GM12878 (cell line): ENCODE data around the gene DLX1. TPM values are rescaled to one million over a fixed set of nuclear protein-coding genes. Genes with fewer than 3 reads are reported as not detected.
A peak's percentile ranks its signal among the peaks of the same experiment; 100 is the strongest.

Source experiments
- ATAC-seq: fragments of 200-7000 bp; cut with Tn5 transposase; 3 replicates; pipeline ENCODE4 v1.9.1; 2020; ENCODE audit warnings: mild to moderate bottlenecking, moderate library complexity
- BruUV-seq: library from RNA; stranded (reverse); fragments of 400-500 nt; replicated peaks from 2 replicates; lab custom pipeline; 2021; lab: Mats Ljungman, UMichigan
- CTCF ChIA-PET: fragments of 300-600 bp; sonication (Branson Sonifier 250); formaldehyde crosslinking; extraction: SDS; loops from one replicate; lab custom pipeline; 2021; ENCODE audit warnings: inconsistent platforms; lab: Yijun Ruan, JAX
- POLR2A ChIA-PET: fragments of 350-600 bp; formaldehyde crosslinking; extraction: SDS; loops from one replicate; lab custom pipeline; 2021; ENCODE audit warnings: inconsistent platforms; lab: Charles Lee
- RAD21 ChIA-PET: fragments of 300-600 bp; sonication (Branson Sonifier 250); formaldehyde crosslinking; loops from one replicate; lab custom pipeline; 2023; ENCODE audit warnings: antibody characterized with exemption; ENCODE audit not compliant: unreplicated experiment; lab: Charles Lee
- SMC1A ChIA-PET: fragments of 300-600 bp; sonication (Branson Sonifier 250); formaldehyde crosslinking; loops from one replicate; lab custom pipeline; 2023; ENCODE audit not compliant: unreplicated experiment, uncharacterized antibody; lab: Charles Lee
- DNase-seq: peaks from one replicate; pipeline ENCODE4 v3.0.0-alpha.2; 2011; ENCODE audit warnings: low read depth, low spot score
- FAIRE-seq: peaks from 3 replicates; lab custom pipeline; 2011; peaks lifted over from hg19 to GRCh38; lab: Jason Lieb, UNC
- H2AFZ ChIP-seq: 2 replicates; pipeline ENCODE4 v1.6.0; 2011; ENCODE audit warnings: low read depth, low read length, control low read depth; ENCODE audit not compliant: control insufficient read depth
- H3K27ac ChIP-seq: 2 replicates; pipeline ENCODE4 v1.5.1; 2011; ENCODE audit warnings: control low read depth; ENCODE audit not compliant: control insufficient read depth, insufficient read depth
- H3K27me3 ChIP-seq, 2 experiments: replicated peaks in 1 of 2; 2 replicates each; pipeline versions ENCODE4 v1.6.0 to v1.6.1; 2011; ENCODE audit warnings: low read length in 1 of 2; ENCODE audit not compliant: control insufficient read depth in 2 of 2, insufficient read depth in 2 of 2
- H3K36me3 ChIP-seq, 2 experiments: 2 replicates each; pipeline ENCODE4 v1.5.1; 2011; ENCODE audit warnings: low read length in 1 of 2; ENCODE audit not compliant: control insufficient read depth in 2 of 2, insufficient read depth in 2 of 2
- H3K4me1 ChIP-seq: 2 replicates; pipeline ENCODE4 v1.6.1; 2011; ENCODE audit warnings: mild to moderate bottlenecking, low read length, moderate library complexity, mixed read lengths; ENCODE audit not compliant: control insufficient read depth, insufficient read depth
- H3K4me2 ChIP-seq: 2 replicates; pipeline ENCODE4 v1.6.0; 2011; ENCODE audit warnings: control low read depth; ENCODE audit not compliant: control insufficient read depth, insufficient read depth
- H3K4me3 ChIP-seq: fragments of 200-600 bp; sonication (generic); 2 replicates; pipeline ENCODE4 v1.5.1; 2016
- H3K79me2 ChIP-seq: 2 replicates; pipeline ENCODE4 v1.6.0; 2011; ENCODE audit warnings: low read length; ENCODE audit not compliant: control insufficient read depth, insufficient read depth
- H3K9ac ChIP-seq: 2 replicates; pipeline ENCODE4 v1.8.0; 2011; ENCODE audit warnings: low read length, control low read depth, mixed read lengths; ENCODE audit not compliant: control insufficient read depth, insufficient read depth
- H3K9me3 ChIP-seq: replicated peaks from 3 replicates; pipeline ENCODE4 v1.5.1; 2011; ENCODE audit warnings: mild to moderate bottlenecking, low read length; ENCODE audit not compliant: control insufficient read depth, insufficient read depth
- H4K20me1 ChIP-seq: 2 replicates; pipeline ENCODE4 v1.6.0; 2011; ENCODE audit not compliant: control insufficient read depth, insufficient read depth
- BHLHE40 ChIP-seq, 2 experiments: fragments of 450-650 bp in 1 of 2; IDR thresholded peaks; 2 replicates each; pipeline ENCODE4 v1.6.1; 2011 to 2017; ENCODE audit warnings: low read depth in 2 of 2, borderline replicate concordance in 1 of 2, improper control_type of control experiment in 1 of 2, low read length in 1 of 2, mild to moderate bottlenecking in 1 of 2
- CHD2 ChIP-seq: IDR thresholded peaks from 2 replicates; pipeline ENCODE4 v1.6.1; 2011; ENCODE audit warnings: low read depth, low read length, improper control_type of control experiment, borderline replicate concordance
- EED ChIP-seq: sonication (generic); IDR thresholded peaks from 2 replicates; pipeline ENCODE4 v1.6.1; 2016; ENCODE audit warnings: antibody characterized with exemption, low read depth
- EZH2 ChIP-seq: IDR thresholded peaks from 2 replicates; pipeline ENCODE4 v1.6.1; 2012; ENCODE audit warnings: low read depth, mild to moderate bottlenecking, control low read depth, inconsistent platforms, low read length, borderline replicate concordance; ENCODE audit not compliant: control insufficient read depth
- LARP7 ChIP-seq: fragments of 450-650 bp; IDR thresholded peaks from 2 replicates; pipeline ENCODE4 v1.6.1; 2017; ENCODE audit warnings: mild to moderate bottlenecking
- MEF2A ChIP-seq: IDR thresholded peaks from 2 replicates; pipeline ENCODE4 v1.6.1; 2011; ENCODE audit warnings: low read depth, mild to moderate bottlenecking, low read length, moderate library complexity; ENCODE audit not compliant: insufficient read depth
- SUZ12 ChIP-seq: fragments of 200-600 bp; sonication (generic); IDR thresholded peaks from one replicate; pipeline ENCODE4 v1.6.1; 2018; ENCODE audit warnings: antibody characterized with exemption, mild to moderate bottlenecking; ENCODE audit not compliant: unreplicated experiment
- WGBS: methylation state at CpG from one replicate; pipeline ENCODE4 v1.1.6; 2016; ENCODE audit warnings: low lambda C conversion rate; ENCODE audit not compliant: insufficient replicate concordance, insufficient coverage; ENCODE audit errors: missing lambda C conversion rate; 5-methylcytosine and 5-hydroxymethylcytosine counted together
- in situ Hi-C: fragments of 300-500 bp; cut with MboI; formaldehyde crosslinking; loops from 9 replicates; pipeline ENCODE4 v1.14.3; 2018; ENCODE audit warnings: mixed read lengths
- intact Hi-C: fragments of 100-400 bp; cut with micrococcal nuclease; formaldehyde crosslinking; loops from one replicate; pipeline ENCODE4 v1.14.2; 2022; ENCODE audit not compliant: unreplicated experiment
- polyA plus RNA-seq, 11 experiments: library from polyadenylated mRNA; depleted of rRNA in 4 of 11; unstranded in 6 of 11; stranded (reverse) in 5 of 11; fragments of >200 nt; fragmentation: Nextera tagmentation in 4 of 11; fragmentation: Illumina TruSeq in 1 of 11; extraction: Ambion mirVana in 4 of 11; extraction: Trizol in 1 of 11; gene quantifications; 1 replicate in 1 of 11; 2 replicates in 10 of 11; pipeline versions ENCODE4 v1.2.1 to v1.2.3, GENCODE V29; 2011 to 2016; ENCODE audit warnings: inconsistent platforms in 2 of 11, missing spikeins in 2 of 11, low read depth in 1 of 11
- total RNA-seq, 4 experiments: library from RNA; depleted of rRNA in 3 of 4; stranded (reverse); fragments of >200 nt in 3 of 4; fragmentation: Illumina TruSeq in 1 of 4; extraction: Trizol in 1 of 4; gene quantifications; 2 replicates each; pipeline versions ENCODE4 v1.2.1 to v1.2.3, GENCODE V29; 2013 to 2021

DLX1 gene
- total and polyA plus RNA-seq, 10 of the 15 experiments (the other 5 are each of a cell fraction or from before 2014, with no cell fraction given) = 0.06 TPM; not detected in 9

- FAIRE-seq = no peak
- peaks cover 17% of the 10 kb centered on the region for H3K4me1 ChIP-seq
- intact Hi-C loops = no loop called here
- ATAC-seq = no peak
- in situ Hi-C loops = no loop called here
- H3K36me3 ChIP-seq = no peaks in the 10 kb centered on the region
- ChIA-PET POLR2A (no interaction called here), RAD21 (no interaction called here), CTCF (no interaction called here), SMC1A (no interaction called here)
- no peaks in the 10 kb centered on the region; the same call in 2 of the 3 replicates for H3K9me3 ChIP-seq
- H3K27me3 ChIP-seq = peaks cover 42 to 60% of the 10 kb centered on the region in 2 experiments
- peaks cover 7% of the 10 kb centered on the region for H4K20me1 ChIP-seq
- peak; percentile 14 for TF ChIP-seq SUZ12
- TF ChIP-seq MEF2A = no peak
- TF ChIP-seq EZH2 = 0 out of 2 replicates have a peak, but pooled peaks have one; percentile 10
- no TSS peak for BruUV-seq
- no peak overlapping the region for H3K9ac ChIP-seq
- no peaks in the 10 kb centered on the region for H3K79me2 ChIP-seq
- no peak for DNase-seq
- peak overlapping the region; percentile 26 for H3K4me3 ChIP-seq
- 39% methylated on average over 23 of the region's 23 CpGs for WGBS
- no peak overlapping the region for H2AFZ ChIP-seq
- peak overlapping the region; percentile 97 for H3K4me2 ChIP-seq
- no peak overlapping the region for H3K27ac ChIP-seq
Observed at GRCh38 chr2:172083628-172084394, 1.5 kb upstream of the DLX1 start.

- DNase-seq (no peak), ATAC-seq (peak; percentile 6; the same call in 2 of the 3 replicates), FAIRE-seq (no peak)
- peaks cover 17% of the 10 kb centered on the region for H3K4me1 ChIP-seq
- WGBS = 23% methylated on average over 9 of the region's 17 CpGs
- H2AFZ ChIP-seq = peak overlapping the region; percentile 80
- no peaks in the 10 kb centered on the region for H3K79me2 ChIP-seq
- BruUV-seq = no TSS peak
- no peak overlapping the region for H3K9ac ChIP-seq
- H3K27me3 ChIP-seq = peaks cover 44 to 65% of the 10 kb centered on the region in 2 experiments
- CTCF ChIA-PET = no interaction called here
- no peaks in the 10 kb centered on the region for H3K36me3 ChIP-seq
- in situ Hi-C loops (no loop called here), intact Hi-C loops (no loop called here)
- H3K27ac ChIP-seq = no peak overlapping the region
- no peak for TF ChIP-seq EED
- no peak for TF ChIP-seq LARP7
- no peak for TF ChIP-seq BHLHE40 (IDR thresholded peaks at IDR 0.05; ENCODE audit: borderline replicate concordance in 1 of 2, low read depth in 2 of 2, low read length in 1 of 2)
- no peak for TF ChIP-seq CHD2
- POLR2A ChIA-PET = no interaction called here
- H3K9me3 ChIP-seq = no peaks in the 10 kb centered on the region; the same call in 2 of the 3 replicates
- SMC1A ChIA-PET = no interaction called here
- peak overlapping the region; percentile 97 for H3K4me2 ChIP-seq
- peak overlapping the region; percentile 69 for H3K4me3 ChIP-seq
- RAD21 ChIA-PET = no interaction called here
- peaks cover 7% of the 10 kb centered on the region for H4K20me1 ChIP-seq
Observed at GRCh38 chr2:172084395-172084644, 987 bp upstream of the DLX1 start.
